Body of pancreas (tissue), 4 donors: ENCODE results near the gene SLC18A2.

ENCODE experiments used
- POLR2A ChIP-seq, 3 donors: fragments of 450-650 bp; IDR thresholded peaks; one replicate each; pipeline ENCODE4 v1.6.1; 2016; ENCODE audit warnings: antibody characterized with exemption in 3 of 3, mild to moderate bottlenecking in 2 of 3
- TF ChIP-seq, protein P1 (sequence below), 7 experiments: fragments of 450-650 bp in 4 of 7; fragments of 200-600 bp in 3 of 7; sonication (generic) in 3 of 7; IDR thresholded peaks; one replicate each; pipeline ENCODE4 v1.5.1; 2016 to 2019; ENCODE audit warnings: antibody characterized with exemption in 7 of 7

DNA sequence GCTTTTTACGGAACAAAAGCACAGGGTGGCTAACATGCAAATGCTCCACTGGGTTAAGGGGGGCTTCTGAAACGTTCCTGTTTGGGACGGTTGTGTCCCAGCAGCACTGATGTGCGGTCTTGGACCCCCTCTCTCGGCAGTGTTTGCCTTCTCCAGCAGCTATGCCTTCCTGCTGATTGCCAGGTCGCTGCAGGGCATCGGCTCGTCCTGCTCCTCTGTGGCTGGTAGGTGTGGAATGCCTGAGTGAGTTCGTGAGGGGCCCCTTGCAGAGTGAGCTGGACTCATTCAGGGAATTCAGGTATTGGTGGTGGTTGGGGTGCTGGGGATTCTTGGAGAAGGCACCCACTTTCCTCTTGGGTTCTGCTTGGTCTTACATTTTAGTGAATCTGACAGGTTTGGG is 13.0 kb downstream of the SLC18A2 start:
- TF ChIP-seq, protein P1, sequence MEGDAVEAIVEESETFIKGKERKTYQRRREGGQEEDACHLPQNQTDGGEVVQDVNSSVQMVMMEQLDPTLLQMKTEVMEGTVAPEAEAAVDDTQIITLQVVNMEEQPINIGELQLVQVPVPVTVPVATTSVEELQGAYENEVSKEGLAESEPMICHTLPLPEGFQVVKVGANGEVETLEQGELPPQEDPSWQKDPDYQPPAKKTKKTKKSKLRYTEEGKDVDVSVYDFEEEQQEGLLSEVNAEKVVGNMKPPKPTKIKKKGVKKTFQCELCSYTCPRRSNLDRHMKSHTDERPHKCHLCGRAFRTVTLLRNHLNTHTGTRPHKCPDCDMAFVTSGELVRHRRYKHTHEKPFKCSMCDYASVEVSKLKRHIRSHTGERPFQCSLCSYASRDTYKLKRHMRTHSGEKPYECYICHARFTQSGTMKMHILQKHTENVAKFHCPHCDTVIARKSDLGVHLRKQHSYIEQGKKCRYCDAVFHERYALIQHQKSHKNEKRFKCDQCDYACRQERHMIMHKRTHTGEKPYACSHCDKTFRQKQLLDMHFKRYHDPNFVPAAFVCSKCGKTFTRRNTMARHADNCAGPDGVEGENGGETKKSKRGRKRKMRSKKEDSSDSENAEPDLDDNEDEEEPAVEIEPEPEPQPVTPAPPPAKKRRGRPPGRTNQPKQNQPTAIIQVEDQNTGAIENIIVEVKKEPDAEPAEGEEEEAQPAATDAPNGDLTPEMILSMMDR (IDR thresholded peaks at IDR 0.05) = no peak
- no peak for TF ChIP-seq POLR2A (IDR thresholded peaks at IDR 0.05)
